Fibroblast of lung (primary cell): ENCODE results near the gene SMIM36. TPM values are rescaled to one million over a fixed set of nuclear protein-coding genes. Genes with fewer than 3 reads are reported as not detected.

ENCODE experiments used
- DNase-seq, 2 donors: peaks; one replicate each; pipeline versions ENCODE4 v3.0.0 to v3.0.0-alpha.2; 2010; ENCODE audit warnings: low read depth in 2 of 2
- H2AFZ ChIP-seq: 2 replicates; pipeline ENCODE4 v1.5.1; 2012; ENCODE audit warnings: low read length, control low read depth, inconsistent platforms
- H3K27ac ChIP-seq: 2 replicates; pipeline ENCODE4 v1.5.1; 2011; ENCODE audit warnings: low read length, control low read depth; ENCODE audit not compliant: insufficient read depth
- H3K27me3 ChIP-seq: 2 replicates; pipeline ENCODE4 v1.5.1; 2011; ENCODE audit warnings: mild to moderate bottlenecking, low read length; ENCODE audit not compliant: control insufficient read depth, insufficient read depth
- H3K36me3 ChIP-seq: 2 replicates; pipeline ENCODE4 v1.5.1; 2011; ENCODE audit warnings: low read length; ENCODE audit not compliant: control insufficient read depth, insufficient read depth
- H3K4me1 ChIP-seq: 2 replicates; pipeline ENCODE4 v1.5.1; 2011; ENCODE audit warnings: low read length; ENCODE audit not compliant: control insufficient read depth, insufficient read depth; ENCODE audit errors: extremely low read depth
- H3K4me2 ChIP-seq: 2 replicates; pipeline ENCODE4 v1.5.1; 2011; ENCODE audit warnings: low read length, control low read depth; ENCODE audit not compliant: insufficient read depth; ENCODE audit errors: extremely low read depth
- H3K4me3 ChIP-seq, 4 experiments: fragments of 200-600 bp in 1 of 4; sonication (generic) in 1 of 4; replicated peaks in 1 of 4; 2 replicates each; pipeline ENCODE4 v1.5.1; 2011 to 2016; ENCODE audit warnings: low read length in 4 of 4, low read depth in 3 of 4, mild to moderate bottlenecking in 3 of 4, control low read depth in 2 of 4, inconsistent platforms in 1 of 4, mixed read lengths in 1 of 4; ENCODE audit not compliant: insufficient read depth in 1 of 4; ENCODE audit errors: control extremely low read depth in 1 of 4
- H3K79me2 ChIP-seq: 2 replicates; pipeline ENCODE4 v1.5.1; 2012; ENCODE audit warnings: mild to moderate bottlenecking, low read length, inconsistent platforms; ENCODE audit not compliant: control insufficient read depth, insufficient read depth
- H3K9ac ChIP-seq: 2 replicates; pipeline ENCODE4 v1.5.1; 2011; ENCODE audit warnings: mild to moderate bottlenecking, low read length, control low read depth; ENCODE audit not compliant: insufficient read depth
- H3K9me3 ChIP-seq: 2 replicates; pipeline ENCODE4 v1.5.1; 2012; ENCODE audit warnings: low read depth, low read length; ENCODE audit not compliant: control insufficient read depth, insufficient read depth
- H4K20me1 ChIP-seq: 2 replicates; pipeline ENCODE4 v1.5.1; 2011; ENCODE audit warnings: low read length; ENCODE audit not compliant: control insufficient read depth, insufficient read depth; ENCODE audit errors: extremely low read depth
- CTCF ChIP-seq, 2 donors: IDR thresholded peaks in 1 of 2; conservative IDR thresholded peaks in 1 of 2; 1 replicate in 1 of 2; 2 replicates in 1 of 2; pipeline ENCODE4 v1.5.1; 2011 to 2012; ENCODE audit warnings: low read length in 2 of 2, control low read depth in 1 of 2, inconsistent platforms in 1 of 2, low read depth in 1 of 2, mild to moderate bottlenecking in 1 of 2
- EZH2 ChIP-seq: IDR thresholded peaks from 2 replicates; pipeline ENCODE4 v1.5.1; 2012; ENCODE audit warnings: low read length, control low read depth, mild to moderate bottlenecking; ENCODE audit errors: missing control alignments
- polyA plus RNA-seq, 2 donors: library from polyadenylated mRNA; depleted of rRNA in 1 of 2; stranded (reverse) in 1 of 2; unstranded in 1 of 2; fragments of >200 nt; gene quantifications; 2 replicates each; pipeline ENCODE4 v1.2.1, GENCODE V29; 2011 to 2012; ENCODE audit warnings: missing spikeins in 1 of 2
- total RNA-seq: library from RNA; depleted of rRNA; stranded (reverse); fragments of >200 nt; gene quantifications from 2 replicates; pipeline ENCODE4 v1.2.1, GENCODE V29; 2014

SMIM36 gene
- total and polyA plus RNA-seq, 2 donors (not counting 1 experiment from before 2014, with no cell fraction given): not detected

- TF ChIP-seq CTCF (conservative IDR thresholded peaks at IDR 0.05 in 1 of 2, IDR thresholded peaks at IDR 0.05 in 1 of 2; ENCODE audit: low read depth in 1 of 2, low read length in 2 of 2) (no peak), EZH2 (no peak)
- Histone ChIP-seq H3K9ac (no peak overlapping the region), H3K27ac (no peak overlapping the region), H3K9me3 (no peaks in the 10 kb centered on the region), H3K4me2 (no peak overlapping the region), H3K36me3 (no peaks in the 10 kb centered on the region), H4K20me1 (no peaks in the 10 kb centered on the region), H3K4me3 (no peak overlapping the region), H3K79me2 (no peaks in the 10 kb centered on the region), H3K4me1 (peaks cover 18% of the 10 kb centered on the region), H3K27me3 (no peaks in the 10 kb centered on the region), H2AFZ (no peak overlapping the region)
- DNase-seq: no peak
Measured at GRCh38 chr17:55437159-55437605, 74.1 kb downstream of the SMIM36 start.

- Histone ChIP-seq H3K27ac (no peak overlapping the region), H3K27me3 (no peaks in the 10 kb centered on the region), H2AFZ (no peak overlapping the region), H3K4me3 (no peak overlapping the region), H3K79me2 (no peaks in the 10 kb centered on the region), H3K36me3 (no peaks in the 10 kb centered on the region), H3K9ac (no peak overlapping the region), H3K4me2 (no peak overlapping the region), H4K20me1 (no peaks in the 10 kb centered on the region), H3K9me3 (no peaks in the 10 kb centered on the region), H3K4me1 (peaks cover 18% of the 10 kb centered on the region)
- no peak for DNase-seq
- no peak for TF ChIP-seq EZH2
- no peak for TF ChIP-seq CTCF (conservative IDR thresholded peaks at IDR 0.05 in 1 of 2, IDR thresholded peaks at IDR 0.05 in 1 of 2; ENCODE audit: low read depth in 1 of 2, low read length in 2 of 2)
Measured at GRCh38 chr17:55436224-55437158, 74.8 kb downstream of the SMIM36 start.

- no peak overlapping the region for H3K27ac ChIP-seq
- H3K27me3 ChIP-seq: no peaks in the 10 kb centered on the region
- DNase-seq: no peak
- H3K79me2 ChIP-seq: no peaks in the 10 kb centered on the region
- H3K4me1 ChIP-seq: peaks cover 21% of the 10 kb centered on the region
- H4K20me1 ChIP-seq: no peaks in the 10 kb centered on the region
- H3K9ac ChIP-seq: no peak overlapping the region
- no peaks in the 10 kb centered on the region for H3K9me3 ChIP-seq
- TF ChIP-seq EZH2 (no peak), CTCF (conservative IDR thresholded peaks at IDR 0.05 in 1 of 2, IDR thresholded peaks at IDR 0.05 in 1 of 2; ENCODE audit: low read depth in 1 of 2, low read length in 2 of 2) (no peak)
- no peak overlapping the region for H2AFZ ChIP-seq
- no peaks in the 10 kb centered on the region for H3K36me3 ChIP-seq
- no peak overlapping the region for H3K4me2 ChIP-seq
- H3K4me3 ChIP-seq: no peak overlapping the region
Measured at GRCh38 chr17:55435408-55435807, 75.8 kb downstream of the SMIM36 start.
